OCI-LY3 (cell line): ENCODE measurements around the gene ALOX15.

ENCODE experiments used
- H2AFZ ChIP-seq: fragments of 200-600, 300-600 bp; shearing (Covaris generic); 2 replicates; pipeline ENCODE4 v1.6.0; 2014; ENCODE audit warnings: antibody characterized with exemption, low read depth, low read length
- H3K27ac ChIP-seq: fragments of 200-600, 300-600 bp; sonication (generic); 2 replicates; pipeline ENCODE4 v1.5.1; 2014; ENCODE audit warnings: mild to moderate bottlenecking, low read length, moderate library complexity, mixed read lengths
- H3K27me3 ChIP-seq: fragments of 200-600, 300-600 bp; sonication (generic); 2 replicates; pipeline ENCODE4 v1.6.1; 2014; ENCODE audit warnings: low read depth, low read length, mixed read lengths
- H3K36me3 ChIP-seq: fragments of 200-600, 300-600 bp; sonication (generic); replicated peaks from 2 replicates; pipeline ENCODE3; 2014; ENCODE audit warnings: low read depth, low read length, mixed read lengths
- H3K4me1 ChIP-seq: fragments of 300-600, 200-600 bp; sonication (generic); 2 replicates; pipeline ENCODE4 v1.6.1; 2014; ENCODE audit warnings: low read length, mixed read lengths
- H3K4me2 ChIP-seq: fragments of 200-600, 300-600 bp; sonication (generic); 2 replicates; pipeline ENCODE4 v1.6.1; 2014; ENCODE audit warnings: low read length, mixed read lengths
- H3K4me3 ChIP-seq: fragments of 300-600, 200-600 bp; sonication (generic); 2 replicates; pipeline ENCODE4 v1.5.1; 2014; ENCODE audit warnings: antibody characterized with exemption, mild to moderate bottlenecking, low read length, moderate library complexity
- H3K79me2 ChIP-seq: fragments of 300-600, 200-600 bp; shearing (Covaris generic); 2 replicates; pipeline ENCODE4 v1.6.1; 2014; ENCODE audit warnings: mild to moderate bottlenecking, low read length, mixed read lengths
- H3K9ac ChIP-seq: fragments of 300-600, 200-600 bp; shearing (Covaris generic); 2 replicates; pipeline ENCODE4 v1.6.0; 2014; ENCODE audit warnings: mild to moderate bottlenecking, low read length, moderate library complexity
- H3K9me3 ChIP-seq: fragments of 200-600, 300-600 bp; shearing (Covaris generic); 2 replicates; pipeline ENCODE4 v1.6.1; 2014; ENCODE audit warnings: low read length, mixed read lengths; ENCODE audit not compliant: insufficient read depth
- H4K20me1 ChIP-seq: fragments of 200-600, 300-600 bp; sonication (generic); 2 replicates; pipeline ENCODE4 v1.6.1; 2016; ENCODE audit warnings: low read length, mixed read lengths; ENCODE audit not compliant: insufficient read depth
- EZH2phosphoT487 ChIP-seq: fragments of 200-600 bp; shearing (Covaris generic); IDR thresholded peaks from 2 replicates; pipeline ENCODE4 v1.6.1; 2018; ENCODE audit warnings: antibody characterized with exemption, mixed run types, low read depth
- TF ChIP-seq, protein P1 (sequence below): fragments of 200-600, 300-600 bp; sonication (generic); IDR thresholded peaks from 2 replicates; pipeline ENCODE4 v1.5.1; 2014; ENCODE audit warnings: antibody characterized with exemption, low read length, low read depth

ALOX15 gene

DNA sequence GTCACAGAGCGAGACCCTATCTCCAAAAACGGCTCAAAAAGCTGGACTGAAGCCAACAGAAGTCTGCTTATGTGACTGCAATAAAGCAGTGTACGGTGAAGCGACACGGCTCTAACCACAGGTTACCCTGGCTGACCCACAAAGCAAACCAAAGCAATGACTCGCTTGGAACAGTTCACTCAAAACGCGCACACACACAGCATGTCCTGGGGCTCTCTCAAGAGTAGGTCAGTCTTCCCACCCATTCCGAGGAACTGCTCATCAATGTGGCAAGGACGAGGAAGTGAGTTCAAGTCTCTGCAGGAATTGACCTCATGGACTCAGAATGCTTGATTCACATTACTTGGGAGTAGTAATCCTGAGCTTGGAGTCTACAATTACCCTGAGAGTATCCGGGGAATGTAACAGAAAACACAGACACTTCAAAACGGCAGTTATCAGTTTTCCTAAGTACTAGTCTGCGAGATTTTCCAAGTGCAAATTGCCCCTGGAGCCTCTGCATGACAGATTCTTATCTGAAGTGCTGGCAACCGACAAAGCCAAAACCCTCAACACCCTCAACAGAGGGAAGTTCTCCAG, 37.1 kb upstream of the ALOX15 start:
- H3K27ac ChIP-seq, result no peak overlapping the region
- no peak overlapping the region for H3K9ac ChIP-seq
- no peaks in the 10 kb centered on the region for H3K4me1 ChIP-seq
- H3K4me2 ChIP-seq, result no peak overlapping the region
- H3K79me2 ChIP-seq, result no peaks in the 10 kb centered on the region
- no peaks in the 10 kb centered on the region for H3K9me3 ChIP-seq
- TF ChIP-seq EZH2phosphoT487, result no peak
- TF ChIP-seq, protein P1, sequence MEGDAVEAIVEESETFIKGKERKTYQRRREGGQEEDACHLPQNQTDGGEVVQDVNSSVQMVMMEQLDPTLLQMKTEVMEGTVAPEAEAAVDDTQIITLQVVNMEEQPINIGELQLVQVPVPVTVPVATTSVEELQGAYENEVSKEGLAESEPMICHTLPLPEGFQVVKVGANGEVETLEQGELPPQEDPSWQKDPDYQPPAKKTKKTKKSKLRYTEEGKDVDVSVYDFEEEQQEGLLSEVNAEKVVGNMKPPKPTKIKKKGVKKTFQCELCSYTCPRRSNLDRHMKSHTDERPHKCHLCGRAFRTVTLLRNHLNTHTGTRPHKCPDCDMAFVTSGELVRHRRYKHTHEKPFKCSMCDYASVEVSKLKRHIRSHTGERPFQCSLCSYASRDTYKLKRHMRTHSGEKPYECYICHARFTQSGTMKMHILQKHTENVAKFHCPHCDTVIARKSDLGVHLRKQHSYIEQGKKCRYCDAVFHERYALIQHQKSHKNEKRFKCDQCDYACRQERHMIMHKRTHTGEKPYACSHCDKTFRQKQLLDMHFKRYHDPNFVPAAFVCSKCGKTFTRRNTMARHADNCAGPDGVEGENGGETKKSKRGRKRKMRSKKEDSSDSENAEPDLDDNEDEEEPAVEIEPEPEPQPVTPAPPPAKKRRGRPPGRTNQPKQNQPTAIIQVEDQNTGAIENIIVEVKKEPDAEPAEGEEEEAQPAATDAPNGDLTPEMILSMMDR, result no peak
- no peaks in the 10 kb centered on the region for H4K20me1 ChIP-seq
- no peaks in the 10 kb centered on the region for H3K27me3 ChIP-seq
- H2AFZ ChIP-seq, result no peak overlapping the region
- peaks cover 9% of the 10 kb centered on the region for H3K36me3 ChIP-seq
- no peak overlapping the region for H3K4me3 ChIP-seq

GRCh38 chr17:4676791-4677190, 35.3 kb upstream of the ALOX15 start:
- H3K9ac ChIP-seq, result no peak overlapping the region
- peaks cover 12% of the 10 kb centered on the region for H3K36me3 ChIP-seq
- H3K79me2 ChIP-seq, result no peaks in the 10 kb centered on the region
- H3K4me3 ChIP-seq, result no peak overlapping the region
- H4K20me1 ChIP-seq, result no peaks in the 10 kb centered on the region
- TF ChIP-seq, protein P1, result no peak
- TF ChIP-seq EZH2phosphoT487, result no peak
- H3K4me1 ChIP-seq, result no peaks in the 10 kb centered on the region
- H3K27me3 ChIP-seq, result no peaks in the 10 kb centered on the region
- H3K4me2 ChIP-seq, result no peak overlapping the region
- no peaks in the 10 kb centered on the region for H3K9me3 ChIP-seq
- H2AFZ ChIP-seq, result no peak overlapping the region
- H3K27ac ChIP-seq, result no peak overlapping the region

DNA sequence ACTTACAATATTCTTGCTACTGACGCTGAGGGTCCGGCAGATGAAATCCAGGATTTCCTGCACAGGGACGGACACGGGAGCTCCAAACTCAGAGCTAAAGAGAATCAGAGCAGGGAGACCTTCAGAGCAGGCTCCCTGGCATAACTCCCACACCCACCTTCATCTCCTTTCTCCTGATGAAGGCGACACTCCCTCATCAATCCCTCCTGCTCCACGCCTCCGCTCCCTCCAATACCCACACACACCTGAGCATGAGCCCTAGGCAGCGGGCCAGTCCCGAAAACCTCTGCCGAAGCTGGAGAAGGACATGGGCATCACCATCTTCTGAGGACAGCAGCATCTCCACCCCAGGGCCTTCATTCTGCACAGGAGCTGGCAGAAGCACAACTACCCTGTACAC, 34.3 kb upstream of the ALOX15 start:
- no peaks in the 10 kb centered on the region for H4K20me1 ChIP-seq
- no peaks in the 10 kb centered on the region for H3K9me3 ChIP-seq
- no peak overlapping the region for H3K27ac ChIP-seq
- no peaks in the 10 kb centered on the region for H3K27me3 ChIP-seq
- peaks cover 14% of the 10 kb centered on the region for H3K36me3 ChIP-seq
- no peaks in the 10 kb centered on the region for H3K79me2 ChIP-seq
- H3K4me1 ChIP-seq, result no peaks in the 10 kb centered on the region
- no peak overlapping the region for H3K4me3 ChIP-seq
- no peak overlapping the region for H3K4me2 ChIP-seq
- TF ChIP-seq, protein P1, result no peak
- no peak for TF ChIP-seq EZH2phosphoT487
- no peak overlapping the region for H3K9ac ChIP-seq
- H2AFZ ChIP-seq, result no peak overlapping the region

DNA sequence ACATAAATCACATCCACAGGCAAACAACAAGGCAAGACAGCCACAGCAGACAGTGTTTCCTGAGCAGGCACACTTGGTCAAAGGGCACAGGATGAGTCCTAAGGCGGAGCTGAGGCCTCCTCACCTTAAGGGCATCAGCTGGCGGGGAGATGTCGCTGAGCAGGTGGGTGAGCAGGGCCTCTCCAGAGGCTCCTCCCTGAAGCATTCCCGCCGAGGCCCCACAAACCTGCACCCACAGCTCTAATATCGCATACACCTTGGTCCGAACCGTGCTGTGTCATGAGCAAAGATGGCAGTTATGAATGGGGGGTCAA, 33.2 kb upstream of the ALOX15 start:
- no peak overlapping the region for H3K9ac ChIP-seq
- no peak overlapping the region for H3K4me3 ChIP-seq
- H3K4me1 ChIP-seq, result no peaks in the 10 kb centered on the region
- H3K36me3 ChIP-seq, result peaks cover 15% of the 10 kb centered on the region
- no peaks in the 10 kb centered on the region for H4K20me1 ChIP-seq
- H3K27ac ChIP-seq, result no peak overlapping the region
- no peak overlapping the region for H2AFZ ChIP-seq
- H3K27me3 ChIP-seq, result no peaks in the 10 kb centered on the region
- no peaks in the 10 kb centered on the region for H3K79me2 ChIP-seq
- H3K4me2 ChIP-seq, result no peak overlapping the region
- TF ChIP-seq, protein P1, result no peak
- TF ChIP-seq EZH2phosphoT487, result no peak
- H3K9me3 ChIP-seq, result no peaks in the 10 kb centered on the region
